ENCODE data around the gene KAT5. TPM values are rescaled to one million over a fixed set of nuclear protein-coding genes. Genes with fewer than 3 reads are reported as not detected.
A peak's percentile ranks its signal among the peaks of the same experiment; 100 is the strongest.
"Not testable (repeated sequence)": the region's sequence is repeated elsewhere in the genome, so short reads cannot be mapped to it uniquely, and the experiment has no call there.

KAT5 gene
- total RNA-seq, 2 donors from 2014 or later: 49.0 to 50.5 TPM

DNA sequence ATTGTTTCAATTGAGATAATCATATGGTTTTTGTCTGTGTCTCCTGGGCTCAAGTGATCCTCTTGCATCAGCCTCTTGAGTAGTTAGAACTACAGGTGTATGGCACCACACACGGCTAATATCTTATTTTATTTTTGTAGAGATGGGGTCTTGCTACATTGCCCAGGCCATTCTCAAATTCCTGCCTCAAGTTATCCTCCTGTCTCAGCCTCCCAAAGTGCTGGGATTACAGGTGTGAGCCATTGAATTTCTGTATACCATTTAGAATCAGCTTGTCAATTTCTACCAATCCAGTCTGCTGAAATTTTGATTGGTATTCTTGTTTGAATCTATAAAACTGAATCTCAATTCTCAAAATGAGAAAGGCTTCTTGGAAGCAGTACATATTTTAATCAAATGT is 10.4 kb upstream of the KAT5 start:
- TF ChIP-seq, protein P1, sequence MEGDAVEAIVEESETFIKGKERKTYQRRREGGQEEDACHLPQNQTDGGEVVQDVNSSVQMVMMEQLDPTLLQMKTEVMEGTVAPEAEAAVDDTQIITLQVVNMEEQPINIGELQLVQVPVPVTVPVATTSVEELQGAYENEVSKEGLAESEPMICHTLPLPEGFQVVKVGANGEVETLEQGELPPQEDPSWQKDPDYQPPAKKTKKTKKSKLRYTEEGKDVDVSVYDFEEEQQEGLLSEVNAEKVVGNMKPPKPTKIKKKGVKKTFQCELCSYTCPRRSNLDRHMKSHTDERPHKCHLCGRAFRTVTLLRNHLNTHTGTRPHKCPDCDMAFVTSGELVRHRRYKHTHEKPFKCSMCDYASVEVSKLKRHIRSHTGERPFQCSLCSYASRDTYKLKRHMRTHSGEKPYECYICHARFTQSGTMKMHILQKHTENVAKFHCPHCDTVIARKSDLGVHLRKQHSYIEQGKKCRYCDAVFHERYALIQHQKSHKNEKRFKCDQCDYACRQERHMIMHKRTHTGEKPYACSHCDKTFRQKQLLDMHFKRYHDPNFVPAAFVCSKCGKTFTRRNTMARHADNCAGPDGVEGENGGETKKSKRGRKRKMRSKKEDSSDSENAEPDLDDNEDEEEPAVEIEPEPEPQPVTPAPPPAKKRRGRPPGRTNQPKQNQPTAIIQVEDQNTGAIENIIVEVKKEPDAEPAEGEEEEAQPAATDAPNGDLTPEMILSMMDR (IDR thresholded peaks at IDR 0.05): no peak
- Histone ChIP-seq H3K27me3 (replicated peaks; ENCODE audit: insufficient read depth) (no peaks in the 10 kb centered on the region), H3K4me3 (no peak overlapping the region), H3K4me1 (ENCODE audit: control insufficient read depth in 1 of 2, low read depth in 2 of 2) (peaks cover 0 to 4% of the 10 kb centered on the region in 2 donors), H3K36me3 (no peaks in the 10 kb centered on the region), H3K9me3 (no peaks in the 10 kb centered on the region), H3K27ac (no peak overlapping the region)
- DNase-seq (ENCODE audit: low spot score): no peak
- no peak for ATAC-seq (ENCODE audit: insufficient number of reproducible peaks, low FRiP score, low read depth)

DNA sequence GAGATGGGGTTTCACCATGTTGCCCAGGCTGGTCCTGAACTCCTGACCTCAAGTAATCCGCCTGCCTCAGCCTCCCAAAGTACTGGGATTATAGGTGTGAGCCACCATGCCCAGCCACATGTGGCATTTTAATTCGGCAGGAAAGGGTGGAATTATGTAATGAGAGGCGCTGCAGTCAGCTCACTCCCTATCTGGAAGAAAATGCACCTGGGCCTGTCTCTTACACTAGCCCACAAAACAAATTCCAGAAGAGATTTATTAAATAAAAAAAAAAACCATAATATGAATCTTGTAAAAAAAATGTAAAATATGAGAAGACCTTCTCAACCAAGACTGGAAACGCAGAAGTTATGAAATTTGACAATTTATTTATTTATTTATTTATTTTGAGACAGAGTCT is 8.2 kb upstream of the KAT5 start:
- Histone ChIP-seq H3K4me1 (ENCODE audit: control insufficient read depth in 1 of 2, low read depth in 2 of 2) (peaks cover 0 to 5% of the 10 kb centered on the region in 2 donors), H3K27me3 (replicated peaks; ENCODE audit: insufficient read depth) (no peaks in the 10 kb centered on the region), H3K36me3 (no peaks in the 10 kb centered on the region), H3K27ac (no peak overlapping the region), H3K4me3 (no peak overlapping the region), H3K9me3 (no peaks in the 10 kb centered on the region)
- DNase-seq (ENCODE audit: low spot score): no peak
- TF ChIP-seq, protein P1 (IDR thresholded peaks at IDR 0.05): no peak
- ATAC-seq (ENCODE audit: insufficient number of reproducible peaks, low FRiP score, low read depth): no peak

DNA sequence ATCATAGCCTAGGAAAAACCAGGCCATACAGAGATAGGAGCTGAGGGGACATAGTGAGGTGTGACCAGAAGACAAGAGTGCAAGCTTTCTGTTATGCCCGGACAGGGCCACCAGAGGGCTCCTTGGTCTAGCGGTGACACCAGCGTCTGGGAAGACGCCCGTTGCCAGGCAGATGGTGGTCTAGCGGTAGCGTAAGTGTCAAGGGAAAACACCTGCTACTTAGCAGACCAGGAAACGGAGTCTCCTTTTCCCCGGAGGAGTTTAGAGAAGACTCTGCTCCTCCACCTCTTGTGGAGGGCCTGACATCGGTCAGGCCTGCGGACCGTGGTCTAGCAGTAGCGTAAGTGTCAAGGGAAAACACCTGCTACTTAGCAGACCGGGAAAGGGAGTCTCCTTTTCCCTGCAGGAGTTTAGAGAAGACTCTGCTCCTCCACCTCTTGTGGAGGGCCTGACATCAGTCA is 5.7 kb upstream of the KAT5 start:
- H3K9me3 ChIP-seq; ATAC-seq (ENCODE audit: insufficient number of reproducible peaks, low FRiP score, low read depth); H3K27me3 ChIP-seq (replicated peaks; ENCODE audit: insufficient read depth); H3K27ac ChIP-seq; H3K36me3 ChIP-seq; DNase-seq (ENCODE audit: low spot score): not testable (repeated sequence)
- peak overlapping the region; percentile 58 for H3K4me3 ChIP-seq
- TF ChIP-seq, protein P1 (IDR thresholded peaks at IDR 0.05): peak; percentile 76
- H3K4me1 ChIP-seq (ENCODE audit: control insufficient read depth in 1 of 2, low read depth in 2 of 2): peaks cover 5 to 23% of the 10 kb centered on the region in 2 donors

DNA sequence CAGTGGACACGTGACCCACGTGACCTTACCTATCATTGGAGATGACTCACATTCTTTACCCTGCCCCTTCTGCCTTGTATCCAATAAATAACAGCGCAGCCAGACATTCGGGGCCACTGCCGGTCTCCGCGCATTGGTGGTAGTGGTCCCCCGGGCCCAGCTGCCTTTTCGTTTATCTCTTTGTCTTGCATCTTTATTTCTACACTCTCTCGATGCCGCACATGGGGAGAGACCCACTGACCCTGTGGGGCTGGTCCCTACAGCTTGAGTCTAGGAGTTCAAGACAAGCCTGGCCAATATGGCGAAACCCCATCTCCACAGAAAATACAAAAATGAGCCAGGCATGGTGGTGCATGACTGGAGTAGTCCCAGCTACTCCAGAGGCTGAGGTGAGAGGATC is 5.0 kb upstream of the KAT5 start:
- not testable (repeated sequence) for H3K27ac ChIP-seq; DNase-seq (ENCODE audit: low spot score); H3K27me3 ChIP-seq (replicated peaks; ENCODE audit: insufficient read depth); H3K36me3 ChIP-seq; H3K4me3 ChIP-seq; H3K9me3 ChIP-seq; ATAC-seq (ENCODE audit: insufficient number of reproducible peaks, low FRiP score, low read depth)
- peaks cover 5 to 24% of the 10 kb centered on the region in 2 donors for H3K4me1 ChIP-seq (ENCODE audit: control insufficient read depth in 1 of 2, low read depth in 2 of 2)

DNA sequence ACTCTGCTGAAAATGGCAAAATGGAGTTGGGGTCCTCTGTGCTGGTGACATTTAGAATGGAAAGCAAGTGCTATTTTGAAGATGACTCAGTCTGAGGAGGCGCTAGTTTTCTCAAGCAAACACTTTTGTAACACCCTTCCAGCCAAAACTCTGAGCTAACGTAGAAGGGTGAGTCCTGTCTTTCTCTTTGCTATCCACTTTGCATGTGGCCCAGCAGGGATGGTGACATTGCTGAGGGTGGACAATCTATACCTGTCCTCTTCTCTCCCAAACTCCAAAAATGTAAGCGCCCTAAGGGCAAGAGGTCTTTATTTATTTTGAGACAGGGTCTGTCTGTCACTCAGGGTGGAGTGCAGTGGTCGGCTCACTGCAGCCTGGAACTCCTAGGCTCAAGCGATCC is 3.6 kb upstream of the KAT5 start:
- TF ChIP-seq, protein P1 (IDR thresholded peaks at IDR 0.05): no peak
- Histone ChIP-seq H3K4me1 (ENCODE audit: control insufficient read depth in 1 of 2, low read depth in 2 of 2) (peaks cover 5 to 33% of the 10 kb centered on the region in 2 donors), H3K27ac (no peak overlapping the region), H3K9me3 (no peaks in the 10 kb centered on the region), H3K27me3 (replicated peaks; ENCODE audit: insufficient read depth) (no peaks in the 10 kb centered on the region), H3K36me3 (peaks cover 2% of the 10 kb centered on the region), H3K4me3 (no peak overlapping the region)
- ATAC-seq (ENCODE audit: insufficient number of reproducible peaks, low FRiP score, low read depth) (no peak), DNase-seq (ENCODE audit: low spot score) (no peak)

DNA sequence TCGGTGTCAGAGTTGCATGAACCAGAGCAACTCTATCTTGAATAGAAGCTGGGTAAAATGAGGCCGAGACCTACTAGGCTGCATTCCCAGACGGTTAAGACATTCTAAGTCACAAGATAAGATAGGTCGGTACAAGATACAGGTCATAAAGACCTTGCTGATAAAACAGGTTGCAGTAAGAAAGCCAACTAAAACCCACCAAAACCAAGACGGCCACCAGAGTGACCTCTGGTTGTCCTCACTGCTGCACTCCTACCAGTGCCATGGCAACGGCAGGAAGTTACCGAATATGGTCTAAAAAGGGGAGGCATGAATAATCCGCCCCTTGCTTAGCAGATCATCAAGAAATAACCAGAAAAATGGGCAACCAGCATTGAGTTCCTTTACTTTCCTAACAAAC is 2.4 kb upstream of the KAT5 start:
- ATAC-seq (ENCODE audit: insufficient number of reproducible peaks, low FRiP score, low read depth): no peak
- Histone ChIP-seq H3K27ac (peak overlapping the region; percentile 95 to 100), H3K36me3 (peaks cover 14% of the 10 kb centered on the region), H3K9me3 (no peaks in the 10 kb centered on the region), H3K4me3 (no peak overlapping the region), H3K4me1 (ENCODE audit: control insufficient read depth in 1 of 2, low read depth in 2 of 2) (peaks cover 5 to 36% of the 10 kb centered on the region in 2 donors), H3K27me3 (replicated peaks; ENCODE audit: insufficient read depth) (no peaks in the 10 kb centered on the region)
- TF ChIP-seq, protein P1 (IDR thresholded peaks at IDR 0.05): no peak
- no peak for DNase-seq (ENCODE audit: low spot score)

All from thoracic aorta (tissue), 2 donors.